ENCODE data around the gene CCR5AS.
A peak's percentile ranks its signal among the peaks of the same experiment; 100 is the strongest.

The CCR5AS gene

DNA sequence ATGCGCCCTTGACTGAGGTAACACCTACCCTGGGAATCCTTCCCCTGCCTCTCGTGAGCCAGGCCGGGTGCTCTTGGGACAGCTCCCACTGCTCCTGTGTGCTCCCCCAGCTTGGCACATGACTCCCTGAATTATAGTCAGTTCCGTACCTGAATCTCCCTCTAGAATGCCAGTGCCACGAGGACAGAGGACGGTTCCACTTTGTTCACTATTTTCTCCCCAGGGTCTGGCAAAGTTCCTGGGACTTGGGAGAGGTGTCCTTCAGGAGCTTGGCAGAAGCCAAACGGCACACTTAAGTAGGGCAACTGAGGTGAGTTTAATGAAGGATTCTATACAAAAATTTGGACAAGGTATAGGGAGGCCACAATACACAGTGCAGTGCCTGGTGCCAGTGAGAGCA, 9.8 kb downstream of the CCR5AS start:
- no peaks in the 10 kb centered on the region for H3K9me2 ChIP-seq (ENCODE audit: insufficient read depth)
- no peak overlapping the region for H3K4me3 ChIP-seq
- in situ Hi-C loops (cut with MboI), result no loop called here
- H3K9ac ChIP-seq, result no peak overlapping the region
- no peaks in the 10 kb centered on the region for H3K9me3 ChIP-seq (ENCODE audit: low read depth)
- H3F3A ChIP-seq (ENCODE audit: insufficient read depth), result peaks cover 17% of the 10 kb centered on the region; the same call in 1 of the 2 replicates
- H3K4me2 ChIP-seq (ENCODE audit: unreplicated experiment), result no peak overlapping the region
- no peak overlapping the region for H2AFZ ChIP-seq
- peaks cover 30% of the 10 kb centered on the region for H3K27me3 ChIP-seq (replicated peaks; ENCODE audit: insufficient read depth)
- no peaks in the 10 kb centered on the region for H3K79me2 ChIP-seq (ENCODE audit: insufficient read depth)
- peaks cover 14% of the 10 kb centered on the region for H3K4me1 ChIP-seq (ENCODE audit: insufficient read depth)
- DNase-seq, result no peak
- TF ChIP-seq EZH2phosphoT487 (IDR thresholded peaks at IDR 0.05; ENCODE audit: insufficient read depth, low read depth) (no peak), EZH2 (IDR thresholded peaks at IDR 0.05; ENCODE audit: insufficient read depth, poor library complexity, severe bottlenecking) (no peak)
- 83 to 86% methylated on average over 7 of the region's 7 CpGs for WGBS, 2 experiments (ENCODE audit: low coverage in 1 of 2, low lambda C conversion rate in 2 of 2, missing lambda C conversion rate in 2 of 2)
- no peaks in the 10 kb centered on the region for H3K36me3 ChIP-seq (ENCODE audit: low read depth)
- H3K27ac ChIP-seq, result no peak overlapping the region
- no peaks in the 10 kb centered on the region for H4K20me1 ChIP-seq (ENCODE audit: insufficient read depth)

DNA sequence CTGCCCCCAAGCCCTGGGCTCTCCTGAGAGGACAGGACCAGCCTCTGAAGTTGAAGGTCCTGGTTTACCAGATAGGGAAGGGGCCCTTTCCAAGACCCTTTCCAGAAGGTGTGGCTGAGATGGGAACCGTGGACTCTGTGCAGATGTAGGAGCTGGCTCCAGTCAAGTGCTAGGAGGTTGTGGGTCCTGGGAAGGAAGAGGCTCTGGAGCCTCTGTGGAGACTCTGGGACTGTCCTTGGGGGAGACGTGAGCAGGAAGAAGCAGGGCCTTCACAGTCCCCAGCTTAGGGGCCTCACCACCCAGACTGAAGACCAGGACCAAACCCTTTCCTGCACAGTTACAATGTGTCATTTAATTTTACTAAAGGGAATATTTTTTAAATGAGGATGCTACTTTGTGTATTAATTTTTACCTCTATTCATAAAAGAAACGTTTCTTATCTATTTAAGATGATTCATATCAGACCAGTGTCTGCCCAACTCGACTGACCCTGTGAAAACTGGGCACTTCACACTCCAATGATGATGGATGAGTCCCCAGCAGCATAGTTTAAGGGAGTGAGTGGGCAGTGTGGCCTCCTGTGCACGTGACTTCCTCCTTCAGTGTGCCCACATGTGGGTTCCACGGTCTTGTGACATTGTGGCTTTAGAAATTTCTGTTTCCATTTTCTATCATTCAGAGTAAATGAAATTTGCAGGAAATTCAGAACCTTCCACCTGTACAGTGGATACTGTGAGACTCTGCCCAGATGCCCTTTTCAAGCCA, 10.9 kb downstream of the CCR5AS start:
- Histone ChIP-seq H3K4me1 (ENCODE audit: insufficient read depth) (peaks cover 14% of the 10 kb centered on the region), H3F3A (ENCODE audit: insufficient read depth) (peaks cover 17% of the 10 kb centered on the region; the same call in 1 of the 2 replicates), H3K4me3 (no peak overlapping the region), H3K9me3 (ENCODE audit: low read depth) (no peaks in the 10 kb centered on the region), H3K27ac (no peak overlapping the region), H2AFZ (no peak overlapping the region), H3K9me2 (ENCODE audit: insufficient read depth) (no peaks in the 10 kb centered on the region), H3K79me2 (ENCODE audit: insufficient read depth) (no peaks in the 10 kb centered on the region), H3K4me2 (ENCODE audit: unreplicated experiment) (no peak overlapping the region), H3K9ac (no peak overlapping the region), H3K27me3 (replicated peaks; ENCODE audit: insufficient read depth) (peaks cover 24% of the 10 kb centered on the region), H3K36me3 (ENCODE audit: low read depth) (no peaks in the 10 kb centered on the region), H4K20me1 (ENCODE audit: insufficient read depth) (no peaks in the 10 kb centered on the region)
- DNase-seq, result no peak
- WGBS, 2 experiments (ENCODE audit: low coverage in 1 of 2, low lambda C conversion rate in 2 of 2, missing lambda C conversion rate in 2 of 2), result 42 to 43% methylated on average over 6 of the region's 6 CpGs
- in situ Hi-C loops (cut with MboI), result no loop called here
- TF ChIP-seq EZH2 (IDR thresholded peaks at IDR 0.05; ENCODE audit: insufficient read depth, poor library complexity, severe bottlenecking) (no peak), EZH2phosphoT487 (IDR thresholded peaks at IDR 0.05; ENCODE audit: insufficient read depth, low read depth) (no peak)

DNA sequence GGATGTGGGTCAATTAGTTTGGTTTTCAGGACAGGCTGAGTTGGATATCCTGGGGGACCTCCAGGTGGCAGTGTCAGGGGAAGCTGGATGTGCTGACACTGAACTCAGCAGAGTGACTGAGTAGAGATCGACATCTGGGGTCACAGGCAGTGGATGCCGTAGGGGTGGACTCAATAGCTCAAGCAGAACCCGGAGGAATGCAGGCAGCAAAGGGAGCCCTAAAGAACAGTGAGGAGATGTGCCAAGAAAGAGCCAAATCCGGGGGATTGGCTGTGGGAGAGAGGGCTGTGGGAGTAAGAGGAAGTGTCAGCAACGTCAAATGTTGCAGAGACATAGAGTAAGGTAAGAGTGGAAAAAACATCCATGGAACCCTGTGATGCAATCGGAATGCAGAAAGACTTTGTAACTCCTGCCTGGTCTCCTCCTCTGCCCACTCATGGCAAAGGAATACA, 11.6 kb downstream of the CCR5AS start:
- DNase-seq, result peak; percentile 45
- Histone ChIP-seq H3K4me2 (ENCODE audit: unreplicated experiment) (no peak overlapping the region), H3K27ac (no peak overlapping the region), H3K9me2 (ENCODE audit: insufficient read depth) (no peaks in the 10 kb centered on the region), H3K4me1 (ENCODE audit: insufficient read depth) (peaks cover 13% of the 10 kb centered on the region), H3K79me2 (ENCODE audit: insufficient read depth) (no peaks in the 10 kb centered on the region), H3K27me3 (replicated peaks; ENCODE audit: insufficient read depth) (peaks cover 25% of the 10 kb centered on the region), H4K20me1 (ENCODE audit: insufficient read depth) (no peaks in the 10 kb centered on the region), H3K9ac (no peak overlapping the region), H3K9me3 (ENCODE audit: low read depth) (no peaks in the 10 kb centered on the region), H3F3A (ENCODE audit: insufficient read depth) (peaks cover 11% of the 10 kb centered on the region; the same call in 1 of the 2 replicates), H2AFZ (no peak overlapping the region), H3K4me3 (no peak overlapping the region), H3K36me3 (ENCODE audit: low read depth) (no peaks in the 10 kb centered on the region)
- 69 to 72% methylated on average over 6 of the region's 6 CpGs for WGBS, 2 experiments (ENCODE audit: low coverage in 1 of 2, low lambda C conversion rate in 2 of 2, missing lambda C conversion rate in 2 of 2)
- in situ Hi-C loops (cut with MboI), result no loop called here
- TF ChIP-seq EZH2phosphoT487 (IDR thresholded peaks at IDR 0.05; ENCODE audit: insufficient read depth, low read depth) (no peak), EZH2 (IDR thresholded peaks at IDR 0.05; ENCODE audit: insufficient read depth, poor library complexity, severe bottlenecking) (no peak)

- Histone ChIP-seq H3K36me3 (ENCODE audit: low read depth) (no peaks in the 10 kb centered on the region), H3K4me2 (ENCODE audit: unreplicated experiment) (no peak overlapping the region), H3K9me2 (ENCODE audit: insufficient read depth) (no peaks in the 10 kb centered on the region), H3K9me3 (ENCODE audit: low read depth) (no peaks in the 10 kb centered on the region), H3K9ac (no peak overlapping the region), H3K27ac (no peak overlapping the region), H4K20me1 (ENCODE audit: insufficient read depth) (no peaks in the 10 kb centered on the region), H3K4me1 (ENCODE audit: insufficient read depth) (no peaks in the 10 kb centered on the region), H3F3A (ENCODE audit: insufficient read depth) (no peaks in the 10 kb centered on the region), H3K4me3 (no peak overlapping the region), H2AFZ (no peak overlapping the region), H3K79me2 (ENCODE audit: insufficient read depth) (no peaks in the 10 kb centered on the region), H3K27me3 (replicated peaks; ENCODE audit: insufficient read depth) (peaks cover 31% of the 10 kb centered on the region)
- DNase-seq, result no peak
- no peak for TF ChIP-seq EZH2 (IDR thresholded peaks at IDR 0.05; ENCODE audit: insufficient read depth, poor library complexity, severe bottlenecking)
- TF ChIP-seq EZH2phosphoT487 (IDR thresholded peaks at IDR 0.05; ENCODE audit: insufficient read depth, low read depth), result no peak
- 77 to 79% methylated on average over 8 of the region's 8 CpGs for WGBS, 2 experiments (ENCODE audit: low coverage in 1 of 2, low lambda C conversion rate in 2 of 2, missing lambda C conversion rate in 2 of 2)
- in situ Hi-C loops (cut with MboI), result no loop called here
Observed at GRCh38 chr3:46393554-46394434, 13.1 kb downstream of the CCR5AS start.

All from GM23248 (cell line).